GM18861 (cell line): ENCODE results near the gene DUSP16.
A peak's percentile ranks its signal among the peaks of the same experiment; 100 is the strongest.
"Not testable (repeated sequence)": the region's sequence is repeated elsewhere in the genome, so short reads cannot be mapped to it uniquely, and the experiment has no call there.

Source experiments
- ATAC-seq: cut with Tn5 transposase; IDR thresholded peaks from one replicate; pipeline ENCODE4 v1.9.1; 2021; ENCODE audit not compliant: unreplicated experiment

Gene DUSP16

DNA sequence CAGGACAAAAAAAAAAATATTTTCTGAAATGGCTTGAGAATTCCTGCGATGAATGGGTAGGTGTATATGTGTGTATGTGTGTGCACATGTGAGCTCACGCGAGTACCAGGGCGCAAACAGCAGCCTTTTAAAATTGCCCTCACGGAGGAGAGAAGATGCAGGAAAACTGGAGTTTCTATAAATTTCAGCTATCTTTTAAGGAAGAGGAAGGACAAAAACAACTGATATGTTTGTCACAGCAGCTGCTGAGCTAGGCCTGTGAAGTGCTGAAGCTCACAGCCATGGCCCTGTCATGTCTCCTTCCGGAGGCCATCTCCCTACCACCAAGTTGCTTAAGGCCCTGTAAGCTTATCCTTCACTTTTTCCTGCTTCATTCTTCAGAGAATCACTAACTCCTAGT is 40.8 kb downstream of the DUSP16 start:
- no peak for ATAC-seq

DNA sequence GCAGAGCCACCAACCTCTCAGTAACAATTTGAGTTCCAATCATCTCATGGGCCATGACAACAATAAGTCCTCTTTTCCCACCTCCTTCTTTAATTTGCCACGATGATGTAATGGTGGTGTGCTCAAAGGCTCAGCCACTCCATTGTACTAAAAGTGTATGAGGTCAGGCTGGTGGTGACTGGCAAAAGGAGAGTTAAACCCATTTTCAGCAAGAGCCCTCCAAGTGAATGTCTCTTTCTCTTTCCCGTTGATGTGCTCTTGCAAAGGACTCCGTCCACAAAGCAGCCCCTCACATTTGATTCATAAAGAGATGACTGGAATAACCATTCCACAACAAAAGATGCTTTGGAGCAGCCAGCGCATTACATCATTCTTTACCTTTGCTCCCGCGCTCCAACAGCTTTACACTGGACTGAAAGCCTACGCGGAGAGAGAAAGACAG is 41.6 kb downstream of the DUSP16 start:
- ATAC-seq: no peak

DNA sequence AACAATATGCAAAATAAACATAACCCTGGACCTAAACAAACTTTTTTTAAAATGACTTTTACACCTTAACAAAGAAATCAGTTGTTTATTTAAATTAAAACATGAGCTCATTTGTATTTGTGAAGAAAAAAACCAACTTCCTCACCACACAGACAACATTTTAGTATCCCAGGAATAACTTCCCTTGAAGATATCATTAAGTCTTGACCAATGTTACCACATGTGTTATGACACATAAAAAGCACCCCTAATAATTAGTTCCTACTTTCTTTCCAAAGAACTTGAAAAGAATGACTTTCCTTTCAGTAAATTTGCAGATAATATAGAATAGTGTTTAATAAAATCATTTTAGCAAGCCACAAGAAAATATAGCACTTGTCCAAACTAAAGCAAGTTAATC is 42.4 kb downstream of the DUSP16 start:
- ATAC-seq: no peak

DNA sequence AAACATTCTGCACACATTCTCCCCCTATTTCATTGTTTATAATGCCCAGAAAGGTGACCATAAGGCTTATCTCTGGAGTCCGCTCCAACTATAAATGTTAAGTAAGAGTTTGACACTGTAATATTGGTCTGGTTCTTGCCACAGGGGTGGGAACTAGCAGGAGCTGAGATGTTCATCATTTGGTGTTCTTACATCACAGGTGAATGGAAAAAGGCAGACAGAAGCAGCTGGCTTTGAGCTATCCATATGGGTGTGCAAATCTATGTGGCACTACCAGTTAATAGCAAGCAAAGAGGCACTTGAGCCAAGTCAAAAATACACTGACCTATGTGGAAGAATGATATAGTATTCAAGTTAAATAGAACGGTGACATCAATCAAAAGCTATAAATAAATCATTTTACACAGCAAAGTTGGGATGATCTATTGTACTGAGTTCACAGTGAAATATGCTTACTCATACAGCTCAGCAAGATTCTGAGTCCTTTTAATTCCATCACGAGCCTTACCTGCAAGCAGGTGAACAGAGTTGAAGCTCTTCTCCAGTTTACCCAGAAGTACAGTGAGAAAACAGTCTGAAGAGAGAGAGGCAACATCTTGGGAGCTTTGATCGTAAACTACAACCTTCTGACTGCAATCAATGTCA is 43.2 kb downstream of the DUSP16 start:
- no peak for ATAC-seq

DNA sequence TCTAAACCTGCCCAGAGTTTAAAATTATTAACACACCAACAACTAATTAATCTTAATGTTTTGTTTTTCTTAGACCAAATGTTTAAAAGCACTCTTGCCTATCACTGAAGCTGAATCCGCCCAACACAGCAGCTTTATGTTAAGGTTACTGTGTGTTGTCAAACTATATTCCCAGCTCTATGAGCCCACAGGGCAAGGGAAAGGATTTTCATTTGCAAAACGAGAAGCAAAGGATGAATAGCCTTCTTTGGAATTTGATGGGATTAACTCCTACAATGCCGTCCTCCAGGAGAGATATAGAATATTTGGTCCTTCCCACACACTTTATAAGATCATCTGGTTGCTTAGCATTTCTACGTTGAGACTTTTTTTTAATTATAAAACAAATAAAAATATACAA is 43.7 kb downstream of the DUSP16 start:
- no peak for ATAC-seq

DNA sequence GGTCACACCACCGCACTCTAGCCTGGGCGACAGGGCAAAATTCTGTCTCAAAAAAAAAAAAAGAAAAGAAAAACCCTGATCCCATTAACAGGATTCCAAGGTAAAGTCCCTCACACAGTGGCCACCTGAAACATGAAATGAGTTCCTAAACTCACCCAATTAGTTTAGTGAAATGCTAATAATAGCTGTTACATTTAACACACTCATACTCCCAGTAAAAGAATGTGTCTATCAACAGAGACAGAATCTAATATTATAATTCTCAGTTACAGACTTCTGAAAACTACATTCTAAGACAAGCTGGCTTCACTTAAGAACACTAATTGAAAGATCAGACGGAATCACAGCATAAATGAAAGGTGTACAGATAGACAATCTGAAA is 44.2 kb downstream of the DUSP16 start:
- no peak for ATAC-seq

DNA sequence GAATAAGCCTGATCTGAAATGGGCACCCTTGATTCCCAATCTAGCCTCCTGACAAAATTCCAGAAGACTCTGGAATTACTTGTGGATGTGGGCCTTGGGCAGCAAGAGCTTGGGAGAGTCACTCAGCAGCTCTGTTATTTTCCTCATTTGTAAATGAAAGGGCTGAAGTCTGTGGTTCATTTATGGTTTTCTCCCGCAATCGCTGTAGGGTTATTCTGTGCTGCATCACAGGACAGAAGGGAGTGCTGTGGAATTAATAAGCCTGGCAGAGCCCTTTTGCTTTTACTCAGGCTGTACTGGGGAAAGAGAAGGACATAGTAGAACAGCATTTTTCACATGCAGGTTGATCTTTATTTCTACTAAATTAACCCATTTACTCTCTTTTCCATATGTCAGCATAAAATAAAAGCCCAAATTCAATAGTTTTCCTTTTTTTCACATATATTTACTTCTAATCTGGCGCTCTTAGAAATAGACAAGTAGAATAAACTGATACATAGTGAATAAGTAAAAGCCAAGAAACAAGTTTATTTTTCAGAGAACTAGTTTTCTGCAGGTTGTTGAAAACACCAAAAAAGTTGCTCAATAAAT is 49.2 kb downstream of the DUSP16 start:
- no peak for ATAC-seq

DNA sequence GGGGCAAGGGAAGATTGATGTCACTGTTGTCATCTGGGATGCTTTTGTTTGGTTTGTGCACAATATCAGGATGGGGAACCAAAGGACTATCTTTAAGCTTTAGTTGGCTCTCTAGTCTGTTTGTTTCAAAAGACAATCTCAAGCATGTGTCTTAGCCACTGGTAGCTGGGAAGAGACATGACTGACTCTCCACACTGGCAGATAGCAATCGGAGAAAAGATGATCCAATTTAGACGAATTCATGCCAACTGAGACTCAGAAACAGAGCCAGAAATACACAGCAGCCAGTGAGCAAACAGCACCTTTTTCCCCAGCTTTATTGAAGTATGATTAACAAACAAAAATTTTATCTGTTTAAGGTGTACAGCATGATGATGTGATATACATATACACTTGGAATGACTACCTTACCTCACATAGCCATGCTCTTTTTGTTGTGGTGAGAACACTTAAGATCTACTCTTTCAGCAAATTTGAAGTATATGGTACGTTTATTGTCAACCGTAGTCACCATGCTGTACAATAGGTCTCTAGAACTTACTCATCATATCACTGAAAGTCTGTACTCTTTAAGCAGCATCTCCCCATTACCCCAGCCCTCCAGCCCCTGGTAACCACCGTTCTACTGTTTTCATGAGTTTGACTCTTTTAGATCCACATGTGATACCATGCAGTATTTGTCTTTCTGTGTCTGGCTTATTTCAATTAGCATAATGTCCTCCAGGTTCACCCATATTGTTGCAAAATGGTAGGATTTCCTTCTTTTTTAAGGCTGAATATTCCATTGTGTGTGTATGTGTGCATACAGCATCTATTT is 50.6 kb downstream of the DUSP16 start:
- no peak for ATAC-seq

DNA sequence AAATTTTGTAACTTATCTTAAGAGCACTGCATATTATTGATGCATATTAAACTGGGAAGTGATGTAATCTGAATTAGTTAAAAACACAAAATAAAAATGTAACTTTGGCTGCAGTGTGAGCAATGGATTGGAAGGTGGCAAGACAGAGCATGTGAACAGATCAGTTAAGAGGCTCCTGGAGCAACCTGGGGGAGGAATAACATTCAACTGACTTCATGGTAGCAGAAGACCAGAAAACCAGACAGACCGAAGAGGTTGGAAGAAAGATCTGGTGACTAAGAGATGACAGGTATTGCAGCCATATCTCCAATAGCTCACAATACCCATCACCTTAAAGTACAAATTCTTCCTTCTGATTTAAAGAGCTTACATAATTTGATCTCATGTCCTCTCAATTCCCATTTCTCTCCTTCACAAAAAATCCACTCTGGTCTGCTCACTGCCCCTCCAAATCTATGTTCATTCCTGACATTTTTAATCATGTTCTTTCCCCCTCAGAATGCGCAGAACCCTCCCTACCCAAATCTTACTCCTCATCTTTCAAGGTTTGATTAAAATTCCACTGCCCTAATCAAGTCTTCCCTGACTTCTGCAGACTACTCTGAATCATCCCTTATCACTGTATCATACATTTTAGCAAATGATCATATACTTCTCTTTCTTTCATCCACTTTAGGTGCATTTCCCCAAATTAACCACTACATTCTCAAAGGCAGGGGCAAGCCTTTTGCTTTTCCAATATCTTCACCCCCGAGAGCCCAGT is 51.5 kb downstream of the DUSP16 start:
- ATAC-seq: no peak

DNA sequence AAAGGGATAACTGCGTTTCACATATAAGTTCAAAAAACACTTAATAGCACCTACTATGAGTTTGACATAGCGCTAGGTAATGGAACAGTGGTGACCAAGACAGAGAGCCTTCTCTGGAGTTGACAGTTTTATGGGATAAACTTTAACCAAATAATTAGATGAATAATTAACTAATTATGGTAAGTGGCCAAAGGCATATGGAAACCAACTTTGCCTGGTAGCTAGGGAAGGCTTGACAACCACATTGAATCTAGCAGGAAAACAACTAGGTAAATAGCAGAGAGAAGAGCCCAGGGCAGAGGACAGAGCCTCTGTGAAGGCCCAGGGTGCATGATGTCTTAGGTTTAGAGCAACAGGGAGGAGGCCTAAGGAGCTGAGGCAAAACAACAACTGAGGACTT is 52.1 kb downstream of the DUSP16 start:
- no peak for ATAC-seq

DNA sequence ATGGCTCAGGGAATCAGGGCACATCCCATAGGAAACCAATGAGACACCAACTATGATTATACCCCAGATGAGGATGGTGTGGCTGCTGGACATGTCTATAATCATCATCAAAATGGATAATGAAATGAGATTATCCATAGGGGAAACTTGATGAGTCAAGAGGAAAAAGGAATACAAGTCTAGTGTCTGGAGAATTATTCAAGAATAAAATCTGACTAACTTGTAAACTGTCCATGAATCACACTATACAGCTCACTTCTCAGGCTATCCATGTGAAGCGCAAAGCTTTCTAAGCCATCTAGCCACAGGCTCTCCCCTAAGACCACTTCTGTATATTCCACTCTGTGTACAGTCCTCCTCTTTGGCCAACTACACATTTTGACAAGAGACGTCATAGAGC is 52.5 kb downstream of the DUSP16 start:
- ATAC-seq: no peak

DNA sequence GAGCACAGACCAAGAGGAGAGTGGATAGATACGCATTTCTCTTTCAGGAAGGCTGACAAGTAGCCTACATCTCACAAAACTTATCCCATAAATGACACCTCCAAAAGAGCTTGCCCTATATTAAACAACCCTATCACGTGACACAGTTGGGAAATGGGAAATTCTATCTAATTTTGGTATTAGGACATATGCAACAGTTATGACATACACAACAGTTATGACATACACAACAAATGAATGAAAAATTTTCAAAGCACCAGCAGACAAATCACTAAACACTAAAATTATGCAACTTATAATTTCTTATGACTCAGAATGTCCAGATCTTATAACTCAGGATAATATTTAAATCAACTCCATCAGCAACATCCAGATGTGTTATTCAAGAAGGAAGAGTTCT is 54.1 kb downstream of the DUSP16 start:
- no peak for ATAC-seq

DNA sequence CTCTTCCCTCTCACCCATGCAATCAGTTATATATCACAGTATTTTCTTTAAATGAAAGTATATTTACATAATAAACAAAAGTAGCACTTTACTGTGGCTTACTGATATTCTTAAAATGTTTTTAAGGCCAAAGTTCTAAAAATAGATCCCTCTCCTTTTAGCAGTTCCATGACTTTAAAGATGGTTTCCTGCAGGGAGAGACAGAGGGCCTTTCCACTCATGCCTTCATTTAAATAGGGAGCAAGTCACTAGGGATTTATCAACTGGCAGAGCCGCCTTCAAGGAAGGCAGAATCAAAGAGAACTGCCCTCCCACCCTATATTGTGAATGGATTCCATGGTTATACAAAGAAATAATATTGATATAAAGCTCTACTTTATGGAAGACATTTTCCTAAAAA is 55.5 kb downstream of the DUSP16 start:
- no peak for ATAC-seq

DNA sequence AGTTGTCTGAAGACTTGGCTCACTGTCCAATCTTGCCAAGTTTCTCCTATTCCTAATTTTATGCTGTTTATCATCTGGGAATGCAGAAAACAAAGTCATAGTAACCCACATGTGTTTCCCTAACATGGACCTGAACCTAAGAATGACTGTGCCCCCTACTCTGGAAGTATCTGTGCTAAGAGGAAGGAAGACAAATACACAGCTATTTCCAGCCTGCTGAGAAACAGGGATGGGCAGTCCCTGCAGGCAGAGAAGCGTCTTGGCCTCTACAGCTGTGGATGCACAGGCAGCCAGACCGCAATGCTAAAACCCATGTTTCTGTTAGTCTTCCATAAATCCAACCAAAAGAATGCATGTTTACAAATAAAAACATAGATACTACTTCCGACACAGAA is 56.2 kb downstream of the DUSP16 start:
- no peak for ATAC-seq

DNA sequence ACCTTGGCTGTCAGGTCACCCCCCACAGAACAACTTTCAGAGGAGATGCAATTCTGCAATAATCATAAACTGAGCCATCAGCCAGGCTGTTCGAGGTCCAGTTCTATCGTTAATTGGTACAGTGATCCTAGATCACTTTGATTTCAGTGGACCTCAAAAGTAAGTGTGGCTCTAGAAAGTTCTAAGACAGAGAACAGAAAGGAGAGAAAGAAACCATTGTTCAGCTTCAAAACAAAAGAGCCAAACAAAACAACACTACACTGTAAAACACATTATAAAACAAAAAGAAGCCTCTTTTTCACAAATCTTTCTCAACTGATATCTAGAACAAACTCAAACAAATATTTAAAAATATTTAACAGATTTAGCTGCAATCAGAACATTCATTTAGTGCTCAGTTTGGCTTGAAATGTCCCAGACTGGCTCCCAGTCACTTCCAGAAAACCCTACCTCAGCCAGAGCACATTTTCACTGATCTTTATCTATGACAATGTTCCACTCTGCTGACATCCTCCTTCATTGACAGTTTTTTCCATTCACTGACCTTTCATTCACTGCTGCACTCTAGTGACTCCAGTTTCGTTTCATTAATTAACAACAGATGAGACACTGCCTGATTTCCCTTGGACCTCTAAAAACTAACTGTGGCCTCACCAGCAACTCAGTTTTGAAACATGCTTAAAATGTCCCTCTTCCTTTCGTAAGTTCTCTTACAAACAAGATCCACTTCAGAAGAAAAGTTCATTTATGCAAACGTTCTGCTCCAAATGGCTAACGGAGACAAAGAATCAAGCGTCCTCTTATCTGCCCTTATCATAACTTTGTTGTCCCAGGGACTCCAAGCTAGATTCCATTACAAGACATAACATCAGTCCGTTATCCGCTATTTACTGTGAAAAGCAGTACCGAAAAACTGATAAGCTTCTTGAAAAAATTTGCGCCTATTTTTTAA is 56.8 kb downstream of the DUSP16 start:
- peak; percentile 87 for ATAC-seq

DNA sequence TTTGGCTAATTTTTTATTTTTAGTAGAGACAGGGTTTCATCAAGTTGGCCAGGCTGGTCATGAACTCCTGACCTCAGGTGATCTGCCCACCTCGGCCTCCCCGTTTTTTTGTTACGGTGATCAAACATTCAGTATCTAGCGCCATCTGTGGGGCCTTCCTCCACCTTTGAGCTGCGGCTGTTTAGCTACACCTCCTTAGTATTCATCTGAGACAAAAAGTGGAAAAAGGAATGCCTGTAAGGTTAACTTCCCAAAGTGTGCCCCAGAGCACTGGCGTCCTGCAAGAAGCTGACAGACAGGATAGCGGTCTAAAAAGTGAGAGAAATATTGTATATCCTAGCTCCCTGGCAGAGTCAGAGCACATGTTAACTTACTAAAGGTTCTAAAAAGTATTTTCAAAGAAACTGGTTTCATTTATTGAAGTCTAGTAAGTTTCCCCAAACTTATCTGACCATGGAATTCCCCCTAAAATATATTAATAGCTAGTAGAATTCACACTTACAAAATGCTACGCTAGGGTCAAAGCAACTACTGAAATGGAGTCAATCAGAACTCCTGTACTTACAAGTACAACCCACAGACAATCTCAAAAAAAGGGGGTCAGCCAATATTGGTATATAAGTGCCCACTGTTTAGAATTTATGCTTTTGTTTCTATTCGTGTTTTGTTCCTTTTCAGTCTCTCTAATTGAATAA is 59.1 kb downstream of the DUSP16 start:
- no peak for ATAC-seq

DNA sequence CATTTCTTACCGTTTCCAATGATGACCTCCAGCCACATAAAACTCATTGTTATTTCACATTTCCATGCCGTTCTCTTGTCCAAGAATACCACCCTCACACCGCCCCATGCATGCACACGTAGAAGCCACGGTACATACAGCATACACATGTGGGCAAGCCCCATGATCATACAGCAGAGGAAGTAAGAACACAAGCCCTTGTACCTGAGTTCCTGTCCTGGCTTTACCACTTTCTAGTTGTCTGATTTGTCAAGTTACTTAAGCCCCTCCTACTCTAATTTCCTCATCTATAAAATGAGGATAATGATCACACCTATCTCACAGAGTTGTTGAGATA is 59.9 kb downstream of the DUSP16 start:
- no peak for ATAC-seq

DNA sequence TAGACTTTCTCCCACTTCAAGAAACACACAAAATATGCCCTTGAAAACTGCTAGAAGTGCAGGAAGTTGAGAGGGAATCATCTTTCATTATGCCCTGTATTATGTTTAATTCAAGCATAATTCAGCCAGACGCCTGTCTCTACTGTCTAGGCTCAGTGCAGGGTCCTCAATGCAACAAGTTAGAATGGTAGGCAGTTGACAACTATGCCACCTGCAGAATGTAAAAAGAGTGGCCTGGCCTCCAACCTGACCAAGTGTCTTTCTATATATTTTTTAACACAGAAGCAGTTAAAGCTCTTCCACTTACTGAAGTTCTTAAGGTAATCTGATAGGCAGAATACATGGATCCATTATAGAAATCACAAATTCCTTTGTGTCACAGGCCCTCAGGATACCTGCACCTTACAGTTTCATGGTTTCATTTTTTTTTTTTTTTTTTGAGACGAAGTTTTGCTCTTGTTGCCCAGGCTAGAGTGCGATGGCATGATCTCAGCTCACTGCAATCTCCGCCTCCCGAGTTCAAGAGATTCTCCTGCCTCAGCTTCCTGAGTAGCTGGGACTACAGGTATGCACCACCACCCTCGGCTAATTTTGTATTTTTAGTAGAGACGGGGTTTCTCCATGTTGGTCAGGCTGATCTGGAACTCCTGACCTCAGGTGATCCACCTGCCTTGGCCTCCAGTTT is 60.4 kb downstream of the DUSP16 start:
- ATAC-seq: not testable (repeated sequence)

DNA sequence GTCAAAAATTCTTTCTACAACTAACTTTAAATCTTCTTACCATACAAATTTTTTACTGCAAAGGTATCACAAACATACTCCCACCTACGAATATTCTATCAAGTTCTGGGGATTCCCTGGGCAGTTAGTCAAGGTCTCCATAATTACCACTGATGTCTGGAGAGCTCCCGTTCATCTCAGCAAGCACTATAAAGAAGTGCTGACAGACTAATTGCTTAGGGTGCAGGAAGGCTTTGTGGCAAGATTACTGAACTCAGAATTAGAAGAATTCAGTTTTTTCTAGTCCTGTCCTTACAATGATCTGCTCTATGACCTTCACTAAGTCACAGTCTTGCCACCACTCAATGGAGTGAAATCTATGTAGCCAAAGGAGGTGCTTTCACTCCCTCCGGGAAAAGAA is 61.5 kb downstream of the DUSP16 start:
- no peak for ATAC-seq
